IMR-90 (cell line): ENCODE data around the gene OSBPL1A. TPM values are rescaled to one million over a fixed set of nuclear protein-coding genes. Genes with fewer than 3 reads are reported as not detected.

Source experiments
- FOS ChIP-seq: fragments of 150-350 bp; IDR thresholded peaks from 2 replicates; pipeline ENCODE4 v1.6.1; 2016; ENCODE audit warnings: low read depth, low read length
- MAZ ChIP-seq: IDR thresholded peaks from 2 replicates; pipeline ENCODE4 v1.6.1; 2012; ENCODE audit warnings: low read depth, mild to moderate bottlenecking, low read length, improper control_type of control experiment, moderate library complexity, borderline replicate concordance
- polyA plus RNA-seq, 3 experiments: library from polyadenylated mRNA; depleted of rRNA; stranded (reverse); fragments of >200 nt; gene quantifications; 2 replicates each; pipeline ENCODE4 v1.2.3, GENCODE V29; 2012; ENCODE audit warnings: low replicate concordance in 1 of 3
- total RNA-seq: library from RNA; depleted of rRNA; stranded (reverse); fragments of >200 nt; gene quantifications from 2 replicates; pipeline ENCODE4 v1.2.3, GENCODE V29; 2012
- TF ChIP-seq, protein P1 (sequence below): conservative IDR thresholded peaks from 2 replicates; pipeline ENCODE4 v1.5.1; 2012; ENCODE audit warnings: mild to moderate bottlenecking, low read depth, low read length, improper control_type of control experiment

Gene OSBPL1A
- total and polyA plus RNA-seq, 2 of the 4 experiments (the other 2 are of a cell fraction), result 29.4 to 70.4 TPM

- TF ChIP-seq, protein P1, sequence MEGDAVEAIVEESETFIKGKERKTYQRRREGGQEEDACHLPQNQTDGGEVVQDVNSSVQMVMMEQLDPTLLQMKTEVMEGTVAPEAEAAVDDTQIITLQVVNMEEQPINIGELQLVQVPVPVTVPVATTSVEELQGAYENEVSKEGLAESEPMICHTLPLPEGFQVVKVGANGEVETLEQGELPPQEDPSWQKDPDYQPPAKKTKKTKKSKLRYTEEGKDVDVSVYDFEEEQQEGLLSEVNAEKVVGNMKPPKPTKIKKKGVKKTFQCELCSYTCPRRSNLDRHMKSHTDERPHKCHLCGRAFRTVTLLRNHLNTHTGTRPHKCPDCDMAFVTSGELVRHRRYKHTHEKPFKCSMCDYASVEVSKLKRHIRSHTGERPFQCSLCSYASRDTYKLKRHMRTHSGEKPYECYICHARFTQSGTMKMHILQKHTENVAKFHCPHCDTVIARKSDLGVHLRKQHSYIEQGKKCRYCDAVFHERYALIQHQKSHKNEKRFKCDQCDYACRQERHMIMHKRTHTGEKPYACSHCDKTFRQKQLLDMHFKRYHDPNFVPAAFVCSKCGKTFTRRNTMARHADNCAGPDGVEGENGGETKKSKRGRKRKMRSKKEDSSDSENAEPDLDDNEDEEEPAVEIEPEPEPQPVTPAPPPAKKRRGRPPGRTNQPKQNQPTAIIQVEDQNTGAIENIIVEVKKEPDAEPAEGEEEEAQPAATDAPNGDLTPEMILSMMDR, result no peak
- TF ChIP-seq MAZ (no peak), FOS (no peak)
Measured at GRCh38 chr18:24115628-24116027, 282.0 kb downstream of the OSBPL1A start (continued).
